ENCODE data around the gene INPP5J.

DNA sequence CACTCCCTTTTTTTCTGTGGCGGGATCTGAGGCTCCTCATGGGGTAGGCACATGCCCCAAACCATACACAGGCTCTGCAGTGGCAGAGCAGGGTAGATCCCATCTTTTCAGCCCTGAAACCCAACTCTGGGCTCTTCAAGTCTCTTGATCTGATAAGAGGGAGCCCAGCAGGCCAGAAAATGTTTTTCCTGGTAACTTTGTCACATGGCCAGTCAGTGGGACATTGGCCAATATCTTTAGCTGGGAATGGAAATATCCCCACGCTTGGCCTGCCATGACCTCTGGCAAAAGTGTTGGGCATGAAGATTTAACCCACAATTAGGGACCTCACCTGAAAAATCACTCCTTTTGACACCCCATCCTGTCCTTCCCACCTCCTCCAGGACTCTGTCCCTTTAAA, 8.1 kb downstream of the INPP5J start:
- TF ChIP-seq POLR2A (IDR thresholded peaks at IDR 0.05; ENCODE audit: low read depth, low read length) (no peak), TAF1 (IDR thresholded peaks at IDR 0.05; ENCODE audit: borderline replicate concordance, low read depth, low read length) (no peak)
